Measurements from ENCODE around the gene OR2AJ1. TPM values are rescaled to one million over a fixed set of nuclear protein-coding genes. Genes with fewer than 3 reads are reported as not detected.
"Not testable (repeated sequence)": the region's sequence is repeated elsewhere in the genome, so short reads cannot be mapped to it uniquely, and the experiment has no call there.

OR2AJ1 gene
- total and polyA plus RNA-seq, 2 experiments from 2014 or later: not detected

DNA sequence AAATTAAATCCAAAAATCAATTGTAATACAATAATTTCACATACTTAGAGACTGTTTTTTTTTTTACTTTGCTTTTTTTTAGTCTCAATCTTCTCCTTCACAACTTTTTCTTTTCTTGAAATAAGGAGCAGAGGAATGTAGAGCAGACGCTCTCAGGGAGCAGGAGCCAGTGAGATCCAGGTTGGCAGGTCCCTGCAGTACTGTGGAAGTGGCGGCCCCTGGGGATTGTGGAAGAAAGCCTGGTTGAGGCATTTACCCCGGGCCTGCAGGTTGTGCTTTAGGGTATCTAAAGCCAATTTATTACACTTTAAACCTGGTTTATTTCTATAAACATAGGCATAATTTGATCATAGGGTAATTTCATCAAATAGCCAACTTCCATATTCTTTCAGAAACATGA, 748 bp upstream of the OR2AJ1 start:
- DNase-seq (ENCODE audit: low spot score): no peak
- H3K9me2 ChIP-seq (replicated peaks; ENCODE audit: insufficient read depth): no peaks in the 10 kb centered on the region
- H3K36me3 ChIP-seq (replicated peaks; ENCODE audit: insufficient read depth, low read depth): no peaks in the 10 kb centered on the region
- H3K27ac ChIP-seq: no peak overlapping the region
- no peak overlapping the region for H3K4me3 ChIP-seq
- no peaks in the 10 kb centered on the region for H3K27me3 ChIP-seq
- TF ChIP-seq EZH2phosphoT487 (IDR thresholded peaks at IDR 0.05; ENCODE audit: low read depth, severe bottlenecking, unreplicated experiment): no peak
- TF ChIP-seq, protein P1, sequence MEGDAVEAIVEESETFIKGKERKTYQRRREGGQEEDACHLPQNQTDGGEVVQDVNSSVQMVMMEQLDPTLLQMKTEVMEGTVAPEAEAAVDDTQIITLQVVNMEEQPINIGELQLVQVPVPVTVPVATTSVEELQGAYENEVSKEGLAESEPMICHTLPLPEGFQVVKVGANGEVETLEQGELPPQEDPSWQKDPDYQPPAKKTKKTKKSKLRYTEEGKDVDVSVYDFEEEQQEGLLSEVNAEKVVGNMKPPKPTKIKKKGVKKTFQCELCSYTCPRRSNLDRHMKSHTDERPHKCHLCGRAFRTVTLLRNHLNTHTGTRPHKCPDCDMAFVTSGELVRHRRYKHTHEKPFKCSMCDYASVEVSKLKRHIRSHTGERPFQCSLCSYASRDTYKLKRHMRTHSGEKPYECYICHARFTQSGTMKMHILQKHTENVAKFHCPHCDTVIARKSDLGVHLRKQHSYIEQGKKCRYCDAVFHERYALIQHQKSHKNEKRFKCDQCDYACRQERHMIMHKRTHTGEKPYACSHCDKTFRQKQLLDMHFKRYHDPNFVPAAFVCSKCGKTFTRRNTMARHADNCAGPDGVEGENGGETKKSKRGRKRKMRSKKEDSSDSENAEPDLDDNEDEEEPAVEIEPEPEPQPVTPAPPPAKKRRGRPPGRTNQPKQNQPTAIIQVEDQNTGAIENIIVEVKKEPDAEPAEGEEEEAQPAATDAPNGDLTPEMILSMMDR (IDR thresholded peaks at IDR 0.05; ENCODE audit: poor library complexity): no peak
- no peak for TF ChIP-seq EZH2 (IDR thresholded peaks at IDR 0.05; ENCODE audit: borderline replicate concordance)
- no peaks in the 10 kb centered on the region for H3K4me1 ChIP-seq (ENCODE audit: insufficient read depth)
- no peaks in the 10 kb centered on the region for H3K9me3 ChIP-seq (ENCODE audit: low read depth)
- H3K4me2 ChIP-seq: no peak overlapping the region
- H2AFZ ChIP-seq: no peak overlapping the region
- H4K20me1 ChIP-seq (ENCODE audit: insufficient read depth, poor library complexity, severe bottlenecking): no peaks in the 10 kb centered on the region
- 53% methylated on average over 3 of the region's 3 CpGs for WGBS (ENCODE audit: low lambda C conversion rate, missing lambda C conversion rate)
- no peaks in the 10 kb centered on the region for H3K79me2 ChIP-seq

DNA sequence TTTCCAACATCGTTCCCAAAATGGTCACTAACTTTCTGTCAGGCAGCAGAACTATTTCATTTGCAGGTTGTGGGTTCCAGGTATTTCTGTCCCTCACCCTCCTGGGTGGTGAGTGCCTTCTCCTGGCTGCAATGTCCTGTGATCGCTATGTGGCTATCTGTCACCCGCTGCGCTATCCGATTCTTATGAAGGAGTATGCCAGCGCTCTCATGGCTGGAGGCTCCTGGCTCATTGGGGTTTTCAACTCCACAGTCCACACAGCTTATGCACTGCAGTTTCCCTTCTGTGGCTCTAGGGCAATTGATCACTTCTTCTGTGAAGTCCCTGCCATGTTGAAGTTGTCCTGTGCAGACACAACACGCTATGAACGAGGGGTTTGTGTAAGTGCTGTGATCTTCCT, 9.3 kb downstream of the OR2AJ1 start:
- 91% methylated on average over 8 of the region's 8 CpGs for WGBS (ENCODE audit: low lambda C conversion rate, missing lambda C conversion rate)

DNA sequence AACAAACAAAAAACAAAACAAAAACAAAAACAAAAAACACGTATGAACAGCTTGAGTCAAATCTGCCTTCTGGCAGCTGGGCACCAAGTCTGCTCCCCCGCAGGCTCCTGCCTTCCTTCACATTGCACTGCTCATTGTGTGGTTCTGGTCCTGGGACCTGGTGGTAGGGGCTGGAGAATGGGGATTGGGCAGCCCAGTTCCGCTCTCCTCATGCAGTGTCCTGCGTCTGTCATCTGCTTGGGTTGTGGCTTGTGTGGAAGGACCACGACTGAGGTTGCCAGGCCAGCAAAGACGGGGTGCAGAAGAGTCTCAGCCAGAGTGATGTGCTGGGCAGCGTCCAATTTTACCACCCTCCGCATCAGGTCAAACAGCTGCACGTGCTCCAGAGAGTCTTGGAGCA, 11.1 kb downstream of the OR2AJ1 start:
- DNase-seq (ENCODE audit: low spot score): no peak
- H3K79me2 ChIP-seq: no peaks in the 10 kb centered on the region
- H3K9me3 ChIP-seq (ENCODE audit: low read depth): peaks cover 5% of the 10 kb centered on the region
- no peak overlapping the region for H3K27ac ChIP-seq
- H3K4me3 ChIP-seq: no peak overlapping the region
- no peaks in the 10 kb centered on the region for H3K9me2 ChIP-seq (replicated peaks; ENCODE audit: insufficient read depth)
- H3K36me3 ChIP-seq (replicated peaks; ENCODE audit: insufficient read depth, low read depth): no peaks in the 10 kb centered on the region
- H3K4me1 ChIP-seq (ENCODE audit: insufficient read depth): no peaks in the 10 kb centered on the region
- no peaks in the 10 kb centered on the region for H3K27me3 ChIP-seq
- WGBS (ENCODE audit: low lambda C conversion rate, missing lambda C conversion rate): 83% methylated on average over 9 of the region's 9 CpGs
- TF ChIP-seq EZH2 (IDR thresholded peaks at IDR 0.05; ENCODE audit: borderline replicate concordance) (no peak), EZH2phosphoT487 (IDR thresholded peaks at IDR 0.05; ENCODE audit: low read depth, severe bottlenecking, unreplicated experiment) (no peak)
- TF ChIP-seq, protein P1 (IDR thresholded peaks at IDR 0.05; ENCODE audit: poor library complexity): no peak
- H2AFZ ChIP-seq: no peak overlapping the region
- no peak overlapping the region for H3K4me2 ChIP-seq
- H4K20me1 ChIP-seq (ENCODE audit: insufficient read depth, poor library complexity, severe bottlenecking): no peaks in the 10 kb centered on the region

More for the DNA sequence above, 9.3 kb downstream of the OR2AJ1 start:
- Histone ChIP-seq H3K9me2 (replicated peaks; ENCODE audit: insufficient read depth) (no peaks in the 10 kb centered on the region), H3K4me2 (no peak overlapping the region), H3K27ac (no peak overlapping the region), H3K4me1 (ENCODE audit: insufficient read depth) (no peaks in the 10 kb centered on the region), H3K27me3 (no peaks in the 10 kb centered on the region), H3K79me2 (no peaks in the 10 kb centered on the region), H3K4me3 (no peak overlapping the region), H3K36me3 (replicated peaks; ENCODE audit: insufficient read depth, low read depth) (no peaks in the 10 kb centered on the region), H2AFZ (no peak overlapping the region), H3K9me3 (ENCODE audit: low read depth) (peaks cover 7% of the 10 kb centered on the region), H4K20me1 (ENCODE audit: insufficient read depth, poor library complexity, severe bottlenecking) (no peaks in the 10 kb centered on the region)
- no peak for DNase-seq (ENCODE audit: low spot score)
- TF ChIP-seq, protein P1 (IDR thresholded peaks at IDR 0.05; ENCODE audit: poor library complexity): no peak
- TF ChIP-seq EZH2 (IDR thresholded peaks at IDR 0.05; ENCODE audit: borderline replicate concordance): no peak
- no peak for TF ChIP-seq EZH2phosphoT487 (IDR thresholded peaks at IDR 0.05; ENCODE audit: low read depth, severe bottlenecking, unreplicated experiment)

DNA sequence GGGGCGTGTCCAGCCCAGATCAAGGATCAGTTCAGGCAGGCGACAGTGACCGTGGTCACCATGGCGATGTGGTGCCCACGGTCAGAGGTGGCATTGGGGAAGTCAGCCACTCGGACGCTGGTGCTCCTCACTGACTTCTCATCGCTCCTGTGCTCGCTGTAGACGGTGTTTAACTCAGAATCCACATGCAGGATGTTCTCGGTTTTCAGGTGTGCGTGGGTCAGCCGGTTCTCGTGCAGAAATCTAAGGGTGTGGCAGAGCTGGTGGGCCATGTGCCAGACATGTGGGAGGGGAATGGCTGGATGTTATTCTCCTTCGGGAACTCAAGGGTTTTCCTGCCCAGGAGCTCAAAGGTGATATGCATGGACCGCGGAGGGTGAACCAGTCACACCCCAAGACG, 11.7 kb downstream of the OR2AJ1 start:
- Histone ChIP-seq H3K4me2 (no peak overlapping the region), H3K4me1 (ENCODE audit: insufficient read depth) (no peaks in the 10 kb centered on the region), H3K9me2 (replicated peaks; ENCODE audit: insufficient read depth) (no peaks in the 10 kb centered on the region), H3K4me3 (no peak overlapping the region), H2AFZ (no peak overlapping the region), H3K27ac (no peak overlapping the region), H3K27me3 (no peaks in the 10 kb centered on the region), H3K9me3 (ENCODE audit: low read depth) (no peaks in the 10 kb centered on the region), H3K36me3 (replicated peaks; ENCODE audit: insufficient read depth, low read depth) (no peaks in the 10 kb centered on the region), H3K79me2 (no peaks in the 10 kb centered on the region), H4K20me1 (ENCODE audit: insufficient read depth, poor library complexity, severe bottlenecking) (no peaks in the 10 kb centered on the region)
- DNase-seq (ENCODE audit: low spot score): no peak
- WGBS (ENCODE audit: low lambda C conversion rate, missing lambda C conversion rate): 87% methylated on average over 18 of the region's 18 CpGs
- TF ChIP-seq, protein P1 (IDR thresholded peaks at IDR 0.05; ENCODE audit: poor library complexity): no peak
- no peak for TF ChIP-seq EZH2phosphoT487 (IDR thresholded peaks at IDR 0.05; ENCODE audit: low read depth, severe bottlenecking, unreplicated experiment)
- no peak for TF ChIP-seq EZH2 (IDR thresholded peaks at IDR 0.05; ENCODE audit: borderline replicate concordance)

DNA sequence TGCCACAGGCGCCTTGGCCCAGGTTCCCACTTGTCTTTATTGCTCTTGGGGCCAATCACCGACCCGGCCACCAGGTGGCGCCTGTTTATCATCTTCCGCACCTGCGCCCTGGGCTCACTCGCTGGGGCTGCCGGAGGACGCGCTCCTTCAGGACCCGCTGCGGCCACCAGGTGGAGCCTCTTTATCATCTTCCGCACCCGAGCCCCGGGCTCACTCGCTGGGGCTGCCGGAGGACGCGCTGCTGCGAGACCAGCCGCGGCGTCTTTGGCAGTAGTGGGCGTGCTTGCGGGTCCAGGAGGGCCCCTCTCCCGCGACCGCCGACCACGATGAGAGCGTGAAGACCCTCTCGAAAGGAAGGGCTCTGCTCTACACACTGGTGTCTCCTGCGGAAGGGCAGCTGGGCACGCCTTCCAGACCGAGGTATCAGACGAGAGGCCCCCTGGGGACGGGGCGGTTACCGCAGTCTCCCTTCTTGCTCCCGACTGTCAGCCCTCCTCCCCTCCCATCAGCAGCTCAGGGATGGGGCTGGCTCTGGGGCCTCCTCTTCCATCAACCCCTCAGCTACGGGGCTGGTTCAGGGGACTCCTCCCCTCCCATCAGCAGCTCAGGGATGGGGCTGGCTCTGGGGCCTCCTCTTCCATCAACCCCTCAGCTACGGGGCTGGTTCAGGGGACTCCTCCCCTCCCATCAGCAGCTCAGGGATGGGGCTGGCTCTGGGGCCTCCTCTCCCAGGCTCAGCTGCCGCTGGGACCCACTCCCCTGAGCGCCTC, 12.5 kb downstream of the OR2AJ1 start:
- not testable (repeated sequence) for H4K20me1 ChIP-seq (ENCODE audit: insufficient read depth, poor library complexity, severe bottlenecking); DNase-seq (ENCODE audit: low spot score); H3K79me2 ChIP-seq; H2AFZ ChIP-seq; H3K27ac ChIP-seq; H3K4me2 ChIP-seq; H3K36me3 ChIP-seq (replicated peaks; ENCODE audit: insufficient read depth, low read depth); H3K9me3 ChIP-seq (ENCODE audit: low read depth); H3K4me1 ChIP-seq (ENCODE audit: insufficient read depth); H3K27me3 ChIP-seq; H3K4me3 ChIP-seq; H3K9me2 ChIP-seq (replicated peaks; ENCODE audit: insufficient read depth)
- WGBS (ENCODE audit: low lambda C conversion rate, missing lambda C conversion rate): 51% methylated on average over 40 of the region's 44 CpGs
